ENCODE data around the gene PIEZO2.
"Not testable (repeated sequence)": the region's sequence is repeated elsewhere in the genome, so short reads cannot be mapped to it uniquely, and the experiment has no call there.

The PIEZO2 gene

DNA sequence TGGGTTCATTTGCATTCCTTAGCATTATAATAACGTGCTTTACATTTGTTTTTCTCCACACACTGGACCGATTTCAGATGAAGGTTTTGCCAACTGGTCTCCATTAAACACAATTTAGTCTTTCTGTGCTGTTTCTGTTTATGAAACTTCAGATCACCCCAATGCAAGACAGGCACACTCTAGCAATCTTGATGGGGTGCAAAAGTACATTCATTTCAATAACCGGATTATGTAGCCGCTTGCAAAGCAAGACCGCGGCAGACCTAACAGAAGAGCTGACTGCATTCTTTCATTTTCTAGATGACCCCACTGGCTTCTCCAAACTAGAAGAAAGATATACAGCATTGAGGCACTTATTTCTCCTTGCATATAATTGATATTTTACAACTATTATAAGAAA, 301.5 kb downstream of the PIEZO2 start:
- no peak for DNase-seq (ENCODE audit: low read depth)
- TF ChIP-seq, protein P1, sequence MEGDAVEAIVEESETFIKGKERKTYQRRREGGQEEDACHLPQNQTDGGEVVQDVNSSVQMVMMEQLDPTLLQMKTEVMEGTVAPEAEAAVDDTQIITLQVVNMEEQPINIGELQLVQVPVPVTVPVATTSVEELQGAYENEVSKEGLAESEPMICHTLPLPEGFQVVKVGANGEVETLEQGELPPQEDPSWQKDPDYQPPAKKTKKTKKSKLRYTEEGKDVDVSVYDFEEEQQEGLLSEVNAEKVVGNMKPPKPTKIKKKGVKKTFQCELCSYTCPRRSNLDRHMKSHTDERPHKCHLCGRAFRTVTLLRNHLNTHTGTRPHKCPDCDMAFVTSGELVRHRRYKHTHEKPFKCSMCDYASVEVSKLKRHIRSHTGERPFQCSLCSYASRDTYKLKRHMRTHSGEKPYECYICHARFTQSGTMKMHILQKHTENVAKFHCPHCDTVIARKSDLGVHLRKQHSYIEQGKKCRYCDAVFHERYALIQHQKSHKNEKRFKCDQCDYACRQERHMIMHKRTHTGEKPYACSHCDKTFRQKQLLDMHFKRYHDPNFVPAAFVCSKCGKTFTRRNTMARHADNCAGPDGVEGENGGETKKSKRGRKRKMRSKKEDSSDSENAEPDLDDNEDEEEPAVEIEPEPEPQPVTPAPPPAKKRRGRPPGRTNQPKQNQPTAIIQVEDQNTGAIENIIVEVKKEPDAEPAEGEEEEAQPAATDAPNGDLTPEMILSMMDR (IDR thresholded peaks at IDR 0.05; ENCODE audit: control insufficient read depth, insufficient read depth, low read depth, low read length, missing control alignments) = no peak
- no peak overlapping the region for H3K4me3 ChIP-seq (ENCODE audit: control insufficient read depth, low read depth, low read length)

DNA sequence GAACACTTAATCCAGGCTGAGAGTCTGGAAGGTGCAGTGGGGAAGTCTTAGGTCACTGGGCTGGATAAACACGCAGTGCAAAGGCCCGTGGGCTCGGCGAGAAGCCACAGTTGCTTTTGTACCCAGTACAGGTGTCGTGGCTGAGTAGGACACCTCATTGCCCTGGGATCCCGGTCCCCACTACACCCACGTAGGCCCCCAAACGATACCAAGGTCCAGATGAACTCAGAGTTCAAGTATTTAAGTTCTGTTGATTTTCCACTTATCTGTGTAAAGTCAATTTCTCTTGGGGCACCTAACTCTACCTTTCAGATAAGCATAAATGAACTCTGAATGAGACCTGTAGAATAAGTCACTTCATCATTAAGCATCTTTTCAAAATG, 302.0 kb downstream of the PIEZO2 start:
- TF ChIP-seq, protein P1 (IDR thresholded peaks at IDR 0.05; ENCODE audit: control insufficient read depth, insufficient read depth, low read depth, low read length, missing control alignments) = no peak
- no peak overlapping the region for H3K4me3 ChIP-seq (ENCODE audit: control insufficient read depth, low read depth, low read length)
- DNase-seq (ENCODE audit: low read depth) = no peak

DNA sequence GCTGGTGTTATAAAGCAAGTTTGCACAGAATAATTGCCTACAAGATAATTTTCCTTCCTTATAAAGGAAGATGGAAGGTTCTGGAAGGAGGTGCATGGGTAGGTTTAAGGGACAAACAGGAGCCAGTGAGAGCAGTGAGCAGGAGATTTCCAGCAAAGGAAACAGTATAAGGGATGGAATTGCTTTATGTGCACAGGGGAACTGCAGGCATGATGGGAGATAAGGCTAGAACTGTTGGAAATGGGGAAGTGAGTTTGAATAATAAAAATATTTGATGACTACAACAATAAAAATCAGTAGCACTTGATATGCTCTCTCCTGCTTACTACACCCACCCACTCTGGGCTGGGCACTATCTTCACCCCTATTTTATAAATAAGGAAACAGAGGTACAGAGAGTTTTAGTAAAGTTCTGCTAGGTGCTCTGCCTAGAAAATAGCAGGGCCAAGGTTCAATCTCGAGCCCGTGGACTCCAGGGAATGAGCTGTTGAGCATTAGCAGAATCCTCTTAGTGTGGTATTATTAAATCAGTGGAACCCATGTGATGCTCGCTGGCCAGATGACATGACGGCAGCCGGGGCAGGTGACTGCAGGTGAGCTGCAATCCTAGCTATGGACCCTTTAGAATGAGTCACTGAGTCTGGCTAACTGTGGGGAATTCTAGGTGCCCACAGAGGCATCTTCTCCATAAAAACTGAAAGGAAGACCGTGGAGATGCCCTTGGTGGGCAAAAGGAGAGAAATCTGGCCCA, 302.5 kb downstream of the PIEZO2 start:
- DNase-seq (ENCODE audit: low read depth) = no peak
- TF ChIP-seq, protein P1 (IDR thresholded peaks at IDR 0.05; ENCODE audit: control insufficient read depth, insufficient read depth, low read depth, low read length, missing control alignments) = no peak
- no peak overlapping the region for H3K4me3 ChIP-seq (ENCODE audit: control insufficient read depth, low read depth, low read length)

DNA sequence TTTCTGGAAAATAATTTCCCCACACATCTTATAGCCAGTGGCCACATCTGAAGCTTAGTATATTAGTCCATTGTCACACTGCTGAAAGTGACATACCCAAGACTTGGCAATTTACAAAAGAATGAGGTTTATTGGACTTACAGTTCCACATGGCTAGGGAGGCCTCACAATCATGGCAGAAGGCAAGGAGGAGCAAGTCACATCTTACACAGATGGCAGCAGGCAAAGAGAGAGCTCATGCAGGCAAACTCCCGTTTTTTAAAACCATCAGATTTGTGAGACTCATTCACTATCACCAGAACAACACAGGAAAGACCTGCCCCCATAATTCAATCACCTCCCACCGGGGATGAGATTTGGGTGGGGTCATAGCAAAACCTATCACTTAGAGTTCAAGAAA, 303.3 kb downstream of the PIEZO2 start:
- not testable (repeated sequence) for H3K4me3 ChIP-seq (ENCODE audit: control insufficient read depth, low read depth, low read length); DNase-seq (ENCODE audit: low read depth)

DNA sequence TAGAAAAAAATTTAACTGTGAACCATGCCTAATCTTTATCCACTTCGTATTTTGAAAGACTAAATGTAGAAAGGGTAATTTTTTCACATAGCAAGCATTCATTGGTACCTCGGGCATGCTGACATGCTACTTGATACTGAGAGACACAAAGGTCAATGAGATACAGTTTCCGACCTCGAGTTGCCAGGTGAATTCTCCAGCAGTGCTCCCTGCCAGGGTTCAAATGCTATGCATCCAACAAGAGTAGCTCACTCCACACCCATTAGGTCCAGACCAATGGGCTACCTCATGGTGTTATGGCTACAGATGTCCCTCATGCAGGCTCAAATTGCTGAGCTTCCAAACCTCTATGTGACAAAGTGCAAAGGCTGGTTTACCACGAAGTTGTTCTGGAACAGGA, 305.8 kb downstream of the PIEZO2 start:
- no peak overlapping the region for H3K4me3 ChIP-seq (ENCODE audit: control insufficient read depth, low read depth, low read length)
- no peak for DNase-seq (ENCODE audit: low read depth)
- TF ChIP-seq, protein P1 (IDR thresholded peaks at IDR 0.05; ENCODE audit: control insufficient read depth, insufficient read depth, low read depth, low read length, missing control alignments) = no peak

DNA sequence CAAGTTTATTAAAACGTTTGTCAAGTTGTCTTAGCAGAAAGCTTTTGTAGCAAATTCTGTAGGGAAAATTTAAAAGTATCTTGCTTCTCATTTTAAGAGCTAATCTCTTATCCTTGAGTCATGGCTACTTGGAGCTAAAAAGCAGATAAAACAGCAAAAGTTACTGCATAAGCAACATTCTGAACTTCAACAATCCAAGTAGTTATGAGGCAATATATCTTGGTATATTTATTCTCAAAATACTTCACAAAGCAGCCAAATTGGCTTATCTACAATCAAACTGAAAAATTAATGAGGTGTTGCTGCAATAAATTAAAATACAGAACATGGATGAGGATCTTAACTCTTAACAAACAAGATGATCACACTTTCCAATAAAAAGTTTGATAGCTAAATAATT, 306.5 kb downstream of the PIEZO2 start:
- TF ChIP-seq, protein P1 (IDR thresholded peaks at IDR 0.05; ENCODE audit: control insufficient read depth, insufficient read depth, low read depth, low read length, missing control alignments) = no peak
- no peak overlapping the region for H3K4me3 ChIP-seq (ENCODE audit: control insufficient read depth, low read depth, low read length)
- DNase-seq (ENCODE audit: low read depth) = no peak

DNA sequence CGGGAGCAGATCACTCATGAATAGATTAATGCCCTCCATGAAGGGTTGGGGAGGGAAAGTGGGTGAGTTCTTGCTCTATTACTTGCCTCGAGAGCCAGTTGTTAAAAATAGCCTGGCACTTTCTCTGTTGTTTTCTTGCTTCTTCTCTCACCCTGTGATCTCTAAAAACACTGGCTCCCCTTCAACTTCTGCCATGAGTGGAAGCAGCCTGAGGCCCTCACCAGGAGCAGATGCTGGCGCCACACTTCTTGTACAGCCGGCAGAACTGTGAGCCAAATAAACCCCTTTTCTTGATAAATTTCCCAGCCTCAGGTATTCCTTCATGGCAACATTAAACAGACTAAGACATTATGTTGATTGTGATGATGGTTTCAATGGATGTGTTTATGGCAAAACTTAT, 307.0 kb downstream of the PIEZO2 start:
- TF ChIP-seq, protein P1 (IDR thresholded peaks at IDR 0.05; ENCODE audit: control insufficient read depth, insufficient read depth, low read depth, low read length, missing control alignments) = no peak
- DNase-seq (ENCODE audit: low read depth) = no peak
- no peak overlapping the region for H3K4me3 ChIP-seq (ENCODE audit: control insufficient read depth, low read depth, low read length)
